Brain pericyte (primary cell): Measurements from ENCODE around the gene TTC23L.

Source experiments
- DNase-seq: peaks from one replicate; pipeline ENCODE4 v3.0.0-alpha.2; 2012; ENCODE audit warnings: low read depth, low spot score

TTC23L gene

DNA sequence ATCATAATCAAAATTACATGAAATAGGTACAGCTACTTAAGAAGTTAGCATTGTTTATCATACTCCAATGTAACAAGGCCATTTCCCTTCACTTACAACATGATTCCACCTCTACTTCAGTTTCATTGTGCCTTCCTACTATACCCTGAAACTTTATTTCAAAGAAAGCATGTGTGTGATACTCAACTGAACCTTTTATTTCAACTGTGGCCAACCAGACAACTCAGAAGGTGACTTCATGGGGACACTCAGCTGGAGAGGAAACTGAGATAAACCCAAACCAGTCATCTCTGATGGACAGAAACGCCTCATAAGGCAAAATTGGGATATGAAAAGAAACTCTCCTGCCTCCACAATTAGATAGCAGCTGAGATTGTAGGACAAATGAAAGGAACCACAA is 5.9 kb upstream of the TTC23L start:
- DNase-seq = no peak

DNA sequence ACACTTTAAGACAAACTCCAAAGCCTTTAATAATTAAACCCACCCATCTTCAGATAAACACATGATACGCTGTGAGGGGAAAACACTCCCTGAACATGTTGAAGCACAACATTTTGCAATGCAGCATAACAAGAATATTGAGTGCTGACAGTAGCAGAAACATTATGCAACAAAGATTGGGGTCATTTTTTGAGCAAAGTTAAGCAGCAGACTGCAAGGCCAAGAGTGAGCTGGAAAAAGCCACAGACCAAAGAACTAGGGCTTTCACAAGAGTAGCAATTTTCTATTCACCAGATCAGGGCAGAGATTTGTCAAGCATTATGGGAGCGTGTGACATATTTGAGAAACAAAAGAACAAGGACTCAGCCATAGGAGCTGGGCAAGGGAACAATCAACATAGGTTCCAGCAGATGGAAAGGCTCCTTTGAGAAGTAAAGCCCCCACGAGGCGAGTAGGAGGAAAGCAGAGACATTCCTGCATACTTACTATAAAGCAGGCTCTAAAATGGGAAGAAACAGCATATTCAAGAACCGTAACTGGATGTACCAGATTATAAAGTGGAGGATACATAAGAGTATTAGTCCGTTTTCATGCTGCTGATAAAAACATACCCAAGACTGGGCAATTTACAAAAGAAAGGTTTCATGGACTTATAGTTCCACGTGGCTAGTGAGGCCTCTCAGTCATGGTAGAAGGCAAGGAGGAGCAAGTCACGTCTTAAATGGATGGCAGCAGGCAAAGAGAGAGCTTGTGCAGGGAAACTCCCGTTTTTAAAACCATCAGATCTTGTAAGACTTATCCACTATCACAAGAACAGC is 4.8 kb upstream of the TTC23L start:
- DNase-seq = no peak

DNA sequence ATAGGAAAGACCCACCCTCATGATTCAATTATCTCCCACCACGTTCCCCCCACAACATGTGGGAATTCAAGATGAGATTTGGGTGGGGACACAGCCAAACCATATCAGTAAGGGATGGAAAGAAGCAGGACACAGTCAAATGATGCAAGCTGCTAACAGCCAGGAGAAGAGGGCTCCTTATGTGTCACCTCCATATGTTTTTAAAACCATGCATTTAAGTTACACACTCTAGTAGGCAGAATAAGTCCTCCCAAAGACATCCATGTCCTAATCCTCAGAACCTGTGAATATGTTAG is 4.2 kb upstream of the TTC23L start:
- no peak for DNase-seq

DNA sequence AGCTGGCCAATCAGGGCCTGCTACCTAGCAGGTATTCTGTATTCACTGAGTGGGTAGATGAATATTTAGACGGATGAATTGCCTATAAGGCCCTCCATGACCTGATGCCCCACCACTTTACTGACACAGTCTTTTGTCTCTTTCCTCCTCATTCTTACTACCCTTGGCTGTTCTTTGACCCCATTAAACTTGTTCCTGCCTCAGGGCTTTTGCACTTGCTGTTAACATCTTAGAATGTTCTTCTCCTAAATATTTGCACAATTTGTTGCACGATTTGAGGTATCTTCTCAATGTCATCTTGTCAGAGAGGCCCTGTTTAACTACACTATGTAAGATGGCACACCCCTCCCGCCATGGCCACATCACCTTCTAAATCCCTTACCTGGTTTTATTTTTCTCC is 3.3 kb upstream of the TTC23L start:
- no peak for DNase-seq

DNA sequence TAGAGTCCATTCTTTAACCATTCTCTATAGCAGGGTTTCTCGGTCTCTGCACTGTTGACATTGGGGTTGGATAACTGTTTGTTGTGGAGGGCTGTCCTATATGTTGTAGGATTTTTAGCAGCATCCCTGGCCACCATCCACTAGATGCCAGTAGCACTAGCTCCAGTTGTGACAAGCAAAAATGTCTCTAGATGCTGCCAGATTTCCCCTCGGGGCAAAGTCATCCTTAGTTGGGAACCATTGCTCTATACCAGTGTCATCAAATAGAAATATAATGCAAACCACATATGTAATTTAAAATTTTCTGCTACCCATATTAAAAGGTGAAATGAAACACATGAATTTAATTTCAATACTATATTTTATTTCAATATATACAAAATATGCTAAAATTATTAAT is 2.9 kb downstream of the TTC23L start:
- DNase-seq = no peak

DNA sequence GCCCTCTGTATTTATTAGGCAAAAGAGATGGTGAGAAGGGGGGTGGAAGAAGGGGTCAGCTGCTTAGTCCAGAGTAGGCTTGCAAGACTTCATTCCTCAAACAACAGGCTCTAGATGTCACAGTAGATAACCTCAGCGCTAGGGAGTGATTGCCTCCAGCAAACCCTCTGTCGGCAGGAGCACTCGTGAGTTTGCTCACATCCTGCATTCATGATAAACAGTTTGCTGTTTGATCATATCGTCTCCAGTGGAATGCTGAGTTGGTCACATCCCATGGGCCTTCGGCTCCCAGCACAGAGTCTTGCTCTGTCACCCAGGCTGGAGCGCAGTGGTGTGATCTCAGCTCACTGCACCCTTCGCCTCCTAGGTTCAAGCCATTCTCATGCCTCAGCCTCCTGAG is 3.6 kb downstream of the TTC23L start:
- DNase-seq = no peak

DNA sequence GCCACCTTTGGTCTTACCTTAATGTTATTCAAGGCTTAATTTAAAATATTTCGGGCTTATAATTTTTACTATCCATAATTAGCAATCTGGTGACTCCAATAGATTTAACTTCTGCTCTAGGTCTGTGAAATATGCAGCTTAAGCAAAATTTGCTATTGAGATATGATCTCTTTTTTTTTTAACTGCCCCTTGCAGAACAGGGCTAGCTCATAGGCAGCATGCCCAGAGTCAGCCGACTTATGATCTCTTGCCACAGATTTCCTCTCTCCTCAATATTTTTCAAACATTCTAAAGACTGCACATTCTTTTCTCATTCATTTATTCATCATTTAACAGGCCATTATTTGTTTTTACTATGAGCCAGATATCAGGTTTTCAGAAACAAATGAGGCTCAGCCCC is 4.5 kb downstream of the TTC23L start:
- no peak for DNase-seq

DNA sequence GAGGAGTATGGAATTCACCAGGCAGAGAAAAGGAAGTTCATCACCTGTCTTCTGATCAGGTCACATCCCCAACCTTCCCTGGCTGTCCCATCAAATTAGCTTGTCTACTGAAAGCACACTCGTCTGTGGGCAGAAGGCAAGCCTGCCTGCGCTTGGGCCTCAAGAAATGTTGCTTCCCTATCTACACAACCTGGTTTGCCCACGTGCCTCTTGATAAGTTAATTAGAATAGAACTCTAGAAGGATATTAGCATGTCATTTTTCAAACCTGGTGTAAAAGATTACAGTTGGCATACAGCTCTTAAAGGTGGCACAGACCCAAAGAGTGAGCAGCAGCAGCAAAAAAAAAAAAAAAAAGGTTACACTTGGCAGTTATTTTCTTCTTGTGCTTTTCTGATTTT is 5.1 kb downstream of the TTC23L start:
- DNase-seq = no peak

DNA sequence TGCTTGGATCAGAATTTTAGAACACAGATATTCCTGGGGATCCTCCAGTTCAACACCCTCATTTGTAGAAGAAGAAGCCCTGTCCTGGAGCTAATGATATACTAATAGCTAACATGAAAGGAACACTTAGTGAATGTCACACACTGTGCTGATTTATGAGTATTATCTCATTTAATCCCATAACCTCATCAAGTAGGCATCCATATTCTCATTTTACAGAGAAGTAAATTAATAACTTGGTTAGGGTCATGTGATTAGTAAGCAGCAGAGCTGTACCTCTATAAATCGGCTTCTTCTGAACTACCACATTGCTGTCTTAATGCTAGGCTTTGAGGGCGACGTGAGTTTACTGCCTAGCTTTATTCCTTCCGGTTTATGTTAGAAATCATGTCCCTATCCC is 6.0 kb downstream of the TTC23L start:
- DNase-seq = no peak

DNA sequence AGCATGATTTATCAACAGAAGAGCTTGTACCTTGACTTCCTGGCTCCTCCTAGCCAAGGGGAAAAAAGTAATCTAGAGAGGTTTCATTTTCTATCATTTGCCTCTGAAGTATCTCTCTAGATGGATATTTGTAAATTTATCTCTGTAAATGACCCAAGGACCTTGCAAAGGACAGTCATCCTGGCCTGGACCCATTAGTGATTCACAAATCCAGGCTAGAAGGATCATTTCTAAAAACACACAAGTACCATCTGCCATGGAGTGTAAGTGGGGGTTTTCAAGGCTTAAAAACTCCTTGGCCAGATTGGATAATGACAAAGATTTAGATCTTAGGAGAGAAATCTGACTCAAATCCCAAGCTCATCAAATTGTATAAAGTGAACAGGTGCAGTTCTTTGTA is 8.1 kb downstream of the TTC23L start:
- no peak for DNase-seq

DNA sequence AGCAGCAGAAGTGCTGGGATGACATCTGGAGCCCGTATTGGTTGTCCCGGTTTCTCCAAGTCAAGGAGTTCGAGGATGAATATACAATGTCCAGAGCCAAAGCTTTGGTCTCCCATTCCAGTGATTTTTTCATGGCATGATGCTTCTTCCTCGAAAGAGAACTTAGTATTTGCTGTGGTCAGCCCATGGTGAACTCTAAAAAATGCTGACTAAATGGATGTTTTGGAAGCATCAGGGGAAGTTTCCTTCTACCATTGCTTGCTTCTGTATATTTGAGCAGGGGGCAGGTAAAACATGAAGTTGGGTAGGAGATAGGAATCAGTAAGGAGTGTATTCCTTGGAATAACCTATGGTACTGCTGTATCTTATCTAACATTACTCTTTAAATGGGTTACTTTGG is 8.6 kb downstream of the TTC23L start:
- no peak for DNase-seq

DNA sequence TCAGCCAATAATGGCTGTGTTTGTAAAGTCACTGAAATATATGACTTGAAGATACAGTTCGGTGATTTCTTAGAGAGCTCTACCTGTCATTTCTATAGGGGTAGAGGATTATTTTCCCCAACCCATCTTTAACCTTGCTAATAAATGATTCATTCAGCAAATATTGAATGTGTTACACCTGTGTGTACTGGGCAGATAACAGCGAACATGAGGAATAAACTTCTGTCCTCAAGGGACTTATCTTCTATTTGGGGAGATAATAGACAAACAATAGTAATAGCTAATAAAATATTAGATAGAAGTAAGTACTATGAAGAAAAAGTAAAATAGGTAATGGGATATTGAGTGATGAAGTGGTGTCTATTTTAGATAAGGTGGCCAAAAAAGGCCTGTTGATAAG is 9.3 kb downstream of the TTC23L start:
- DNase-seq = no peak

DNA sequence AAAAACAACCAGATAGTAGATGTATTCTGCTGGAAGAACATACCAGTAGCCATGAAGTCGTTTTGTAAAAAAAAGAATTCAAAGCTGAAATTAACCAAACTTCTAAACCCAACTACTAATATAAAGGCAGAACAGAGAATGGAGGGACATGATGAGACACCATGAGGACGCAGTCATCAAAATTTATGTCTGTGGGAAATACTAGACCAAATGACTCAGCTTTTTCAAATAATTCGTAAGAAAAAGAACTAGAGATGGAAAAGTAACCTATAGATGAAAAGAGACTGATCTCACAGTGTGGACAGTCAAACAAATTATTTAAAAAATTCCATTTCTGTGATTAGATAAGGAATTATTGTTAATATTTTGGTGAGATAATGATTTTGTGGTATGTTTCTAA is 10.3 kb downstream of the TTC23L start:
- no peak for DNase-seq

DNA sequence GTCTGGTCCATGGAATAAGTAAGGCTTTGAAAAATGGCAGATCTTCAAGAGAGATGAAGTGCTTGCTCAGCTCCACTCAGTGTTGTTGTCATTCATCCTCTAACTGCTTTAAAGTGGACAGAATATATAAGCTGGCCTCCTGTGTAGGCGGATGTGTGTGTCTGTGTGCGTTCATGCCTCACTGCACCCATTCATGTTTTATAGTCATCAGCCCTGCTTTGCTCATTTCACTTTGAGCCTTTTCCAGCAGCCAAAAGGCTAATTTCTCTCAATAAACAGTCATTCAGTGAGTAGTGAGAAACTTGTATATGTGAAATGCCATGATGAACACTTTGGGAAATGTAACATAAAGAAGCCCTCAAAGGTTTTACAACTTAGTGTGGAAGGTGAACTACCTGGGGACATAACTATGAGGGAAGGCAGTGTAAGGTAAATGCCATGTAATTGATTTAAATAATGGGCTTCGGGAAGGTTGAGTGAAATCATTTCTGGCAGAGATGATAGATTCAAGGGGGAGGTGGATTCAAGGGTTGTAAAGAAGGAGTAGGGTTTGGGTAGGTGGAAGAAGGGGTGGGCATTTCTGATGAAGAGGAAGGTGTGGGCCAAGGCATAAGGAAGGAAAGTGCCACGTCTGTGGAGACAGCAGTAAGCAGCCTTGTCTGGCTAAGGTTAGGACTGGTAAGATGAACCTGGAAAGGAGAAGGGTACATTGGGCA is 15.7 kb downstream of the TTC23L start:
- no peak for DNase-seq

DNA sequence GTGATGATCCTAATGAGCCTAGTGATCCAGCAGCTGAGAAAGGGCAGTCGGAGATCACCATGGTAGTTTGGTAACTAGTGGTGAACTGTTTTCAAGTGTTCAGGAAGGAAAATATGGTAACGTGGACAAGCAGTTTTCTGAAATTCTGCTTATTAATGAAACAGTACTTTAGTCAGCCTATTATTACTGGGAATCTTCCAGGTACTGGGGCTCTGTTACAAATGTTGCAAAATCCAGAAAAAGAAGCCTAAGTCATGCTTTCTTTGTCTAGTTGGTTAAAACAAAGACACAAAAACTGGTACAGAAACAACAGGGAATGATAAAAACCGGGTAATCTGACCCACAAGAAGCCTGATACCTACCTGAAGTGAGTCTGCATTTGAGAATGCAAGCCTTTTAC is 18.2 kb downstream of the TTC23L start:
- no peak for DNase-seq

DNA sequence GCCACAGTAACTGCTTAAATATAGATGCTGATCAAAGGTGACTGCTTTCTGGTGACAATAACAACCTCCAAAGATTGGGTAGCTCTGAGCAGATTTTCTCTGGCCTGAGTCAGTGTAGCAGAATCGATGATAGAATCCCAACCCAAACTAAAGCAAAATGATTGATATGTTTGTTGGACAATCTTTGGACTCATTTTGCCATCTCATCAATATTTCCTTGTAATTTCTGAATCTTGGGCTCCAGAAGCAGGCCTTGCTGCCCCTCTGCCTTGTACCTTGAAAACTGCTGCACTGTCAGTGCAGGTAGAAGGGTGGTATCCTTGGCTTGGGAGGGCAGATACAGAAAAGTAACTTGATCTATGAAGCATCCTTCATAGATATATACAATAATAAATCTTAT is 18.9 kb downstream of the TTC23L start:
- no peak for DNase-seq

DNA sequence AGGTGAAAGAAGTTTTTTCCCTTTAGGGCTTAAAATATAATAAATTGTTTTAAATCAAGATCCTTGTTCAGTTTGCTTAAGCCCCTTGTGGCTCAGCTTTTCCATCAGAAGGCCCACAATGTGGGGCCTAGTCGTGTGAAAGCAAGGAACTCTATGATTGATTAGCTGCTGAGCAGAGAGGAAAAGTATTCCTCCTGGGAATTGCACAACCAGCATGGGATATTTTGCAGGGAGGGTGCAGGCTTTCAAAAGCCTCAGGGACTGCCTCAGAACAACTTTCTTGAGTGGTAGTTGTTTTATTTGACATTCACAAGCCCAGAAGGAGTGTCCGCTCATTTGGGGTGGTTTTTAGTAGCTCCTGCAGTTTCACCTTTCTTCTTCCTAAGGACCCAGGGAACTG is 19.8 kb downstream of the TTC23L start:
- no peak for DNase-seq

DNA sequence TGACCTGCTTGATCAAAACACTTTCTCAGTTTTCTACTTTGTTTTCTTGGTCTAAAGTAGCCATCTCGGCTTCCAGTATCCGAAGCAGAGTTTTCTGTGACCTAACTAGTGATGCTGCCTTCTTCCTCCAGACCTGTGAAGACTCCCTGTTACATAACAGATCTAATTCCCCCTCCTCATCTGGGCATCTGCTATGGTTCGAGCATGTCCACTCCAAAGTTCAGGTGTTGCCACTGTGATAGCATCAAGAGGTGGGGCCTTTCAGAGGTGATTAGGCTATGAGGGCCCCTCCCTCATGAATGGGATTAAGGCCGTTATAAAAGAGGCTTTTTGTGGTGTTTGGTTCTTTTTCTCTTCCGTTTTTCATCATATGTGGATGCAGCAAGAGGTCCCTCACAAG is 20.3 kb downstream of the TTC23L start:
- DNase-seq = no peak

DNA sequence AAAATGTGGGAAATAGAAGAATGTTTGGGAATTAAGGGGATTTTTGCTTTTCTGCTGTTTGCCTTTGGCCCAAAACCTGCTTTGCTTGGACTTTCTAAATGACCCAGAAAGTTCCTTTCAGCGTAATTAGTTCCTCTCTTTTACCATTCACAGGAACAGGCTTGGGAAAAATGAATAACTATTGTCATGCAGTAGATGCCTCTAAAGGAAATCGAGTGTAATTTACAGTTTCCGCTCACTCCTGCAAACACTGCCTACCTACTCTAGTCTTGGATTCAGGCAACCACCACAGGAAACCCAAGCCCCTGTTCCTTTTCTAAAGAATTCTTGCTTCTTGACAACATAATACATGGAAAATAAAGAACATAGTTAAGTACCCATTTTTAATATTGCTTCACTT is 25.0 kb downstream of the TTC23L start:
- DNase-seq = no peak

DNA sequence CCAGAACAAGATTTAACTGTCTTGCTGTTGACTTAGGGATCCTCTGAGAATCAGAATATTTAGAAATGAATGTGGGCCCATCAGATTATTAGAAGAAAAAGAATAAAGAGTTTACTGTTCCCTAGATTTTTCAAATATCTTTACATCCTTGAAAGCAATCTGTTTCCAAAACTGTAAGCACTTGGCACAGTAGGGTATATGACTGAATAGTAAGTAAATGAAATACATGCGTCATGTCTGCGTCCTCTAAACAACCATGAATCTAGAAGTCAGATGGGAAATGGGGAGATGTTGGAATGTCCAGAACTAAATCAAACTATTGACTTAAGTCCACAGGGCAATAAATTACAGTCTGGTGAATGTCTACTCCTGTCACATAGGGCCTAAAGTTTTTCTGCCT is 26.1 kb downstream of the TTC23L start:
- DNase-seq = no peak

DNA sequence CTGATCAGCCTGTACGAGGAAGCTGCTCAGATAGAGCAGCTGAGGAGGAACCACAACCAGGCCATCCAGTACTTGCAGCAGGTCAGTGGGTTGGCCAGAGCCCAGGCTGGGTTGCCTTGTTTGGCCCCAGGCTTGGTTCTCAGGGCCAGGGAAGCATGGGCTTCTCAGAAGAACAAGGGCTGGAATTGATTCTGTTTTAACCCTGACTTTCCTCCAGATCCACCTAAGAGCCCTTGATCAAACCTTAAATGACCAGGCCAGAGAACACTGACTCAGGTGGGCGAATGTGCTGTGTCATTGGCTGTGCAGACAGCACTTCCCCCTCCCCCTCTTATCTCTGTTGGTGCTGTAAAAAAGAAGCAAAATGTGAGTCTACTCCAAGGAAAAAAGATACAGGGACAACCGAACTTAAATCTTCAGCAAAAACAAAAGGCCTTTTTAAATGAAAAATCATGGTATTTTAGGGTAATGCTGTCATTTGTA is 28.1 kb downstream of the TTC23L start:
- no peak for DNase-seq

DNA sequence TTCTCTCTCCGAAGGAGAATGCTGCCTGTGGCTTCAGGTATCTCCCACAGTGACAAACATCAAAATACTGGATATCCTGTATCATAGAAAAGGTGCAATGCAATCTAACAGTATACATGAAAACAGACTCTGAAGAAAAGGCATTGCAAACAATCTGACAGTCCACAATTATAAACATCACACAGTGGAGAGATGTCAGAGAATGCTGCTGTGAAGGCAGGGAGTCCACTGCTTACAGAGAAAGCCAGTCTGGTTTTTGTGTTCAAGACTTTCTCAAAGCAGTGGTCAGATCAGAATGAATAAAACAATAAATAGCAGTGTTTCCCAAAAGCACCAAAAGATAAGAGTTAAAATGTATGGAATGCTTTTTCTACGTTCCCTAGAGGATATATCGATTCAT is 28.7 kb downstream of the TTC23L start:
- DNase-seq = no peak

DNA sequence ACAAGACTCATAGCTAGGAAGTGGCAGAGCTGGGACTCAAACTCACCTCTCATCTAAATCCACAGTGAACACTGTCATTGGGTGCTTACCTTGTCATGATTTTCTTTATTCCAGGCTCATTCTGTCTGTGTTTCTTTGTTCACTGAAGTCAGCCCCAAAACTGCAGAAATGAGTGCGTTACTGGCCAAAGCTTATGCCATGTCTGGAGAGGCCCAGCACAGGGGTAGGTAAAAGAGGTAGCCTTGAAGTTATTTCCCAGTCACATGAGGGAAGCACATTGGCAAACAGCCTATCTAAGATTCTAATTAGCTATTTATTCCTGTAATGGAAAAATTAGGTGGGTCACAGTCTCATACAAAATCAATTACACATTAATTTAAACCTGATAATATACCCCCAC is 29.8 kb downstream of the TTC23L start:
- DNase-seq = no peak

DNA sequence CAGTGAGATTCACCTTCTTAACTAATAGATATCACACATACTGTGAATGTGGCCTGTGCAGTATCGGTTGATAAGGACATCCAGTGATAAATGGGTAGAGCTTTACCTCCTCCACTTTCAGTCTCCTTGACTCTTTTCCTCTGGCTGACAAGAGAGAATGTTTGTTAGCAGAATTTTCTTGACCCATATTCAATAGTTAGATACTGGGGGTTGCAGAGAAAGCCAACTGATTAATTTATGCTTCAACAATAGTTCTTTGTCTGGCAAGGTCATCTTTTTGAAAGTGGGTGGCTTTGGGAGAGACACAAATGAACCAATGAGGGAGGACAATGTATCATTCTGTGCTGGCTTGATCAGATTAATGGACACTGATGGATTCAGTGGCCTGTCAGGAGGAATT is 30.3 kb downstream of the TTC23L start:
- DNase-seq = no peak
